Neural cell (in vitro differentiated cells): ENCODE results near the gene SF3B2. TPM values are rescaled to one million over a fixed set of nuclear protein-coding genes. Genes with fewer than 3 reads are reported as not detected.

Experiments used
- H2AFZ ChIP-seq: fragments of 200-600, 300-800 bp; sonication (generic), shearing (Covaris generic); 2 replicates; pipeline ENCODE4 v1.6.0; 2014; ENCODE audit warnings: low read depth, mild to moderate bottlenecking, antibody characterized with exemption, low read length, moderate library complexity
- H3F3A ChIP-seq: fragments of 200-600 bp; shearing (Covaris generic); 2 replicates; pipeline ENCODE4 v1.6.1; 2016; ENCODE audit warnings: mild to moderate bottlenecking, moderate library complexity, mixed read lengths, antibody characterized with exemption, low read length; ENCODE audit not compliant: insufficient read depth, poor library complexity, severe bottlenecking
- H3K27ac ChIP-seq: fragments of 200-600, 300-800 bp; sonication (generic), shearing (Covaris generic); 2 replicates; pipeline ENCODE4 v1.5.1; 2014; ENCODE audit warnings: mild to moderate bottlenecking, low read length, moderate library complexity
- H3K27me3 ChIP-seq: fragments of 300-800, 200-600 bp; sonication (generic), shearing (Covaris generic); 2 replicates; pipeline ENCODE4 v1.6.0; 2014; ENCODE audit warnings: mild to moderate bottlenecking, low read depth, low read length, moderate library complexity; ENCODE audit not compliant: insufficient read depth
- H3K36me3 ChIP-seq: fragments of 300-800, 200-600 bp; sonication (generic), shearing (Covaris generic); 2 replicates; pipeline ENCODE4 v1.5.1; 2014; ENCODE audit warnings: mild to moderate bottlenecking, antibody characterized with exemption, low read length, moderate library complexity; ENCODE audit not compliant: insufficient read depth
- H3K4me2 ChIP-seq: fragments of 300-800, 200-600 bp; sonication (generic), shearing (Covaris generic); 2 replicates; pipeline ENCODE4 v1.6.0; 2014; ENCODE audit warnings: mild to moderate bottlenecking, low read length
- H3K4me3 ChIP-seq: fragments of 300-800, 200-600 bp; sonication (generic), shearing (Covaris generic); 2 replicates; pipeline ENCODE4 v1.5.1; 2014; ENCODE audit warnings: mild to moderate bottlenecking, low read length, moderate library complexity
- H3K79me2 ChIP-seq: fragments of 200-600 bp; shearing (Covaris generic); replicated peaks from 2 replicates; pipeline ENCODE4 v1.6.0; 2014; ENCODE audit warnings: mild to moderate bottlenecking, low read length, moderate library complexity; ENCODE audit not compliant: insufficient read depth
- H3K9ac ChIP-seq: fragments of 300-800, 200-600 bp; sonication (generic), shearing (Covaris generic); 2 replicates; pipeline ENCODE4 v1.6.1; 2016; ENCODE audit warnings: mild to moderate bottlenecking, low read length, mixed read lengths
- H3K9me2 ChIP-seq: fragments of 200-600 bp; shearing (Covaris generic); 2 replicates; pipeline ENCODE4 v1.6.1; 2016; ENCODE audit warnings: mild to moderate bottlenecking, low read length, mixed read lengths; ENCODE audit not compliant: insufficient read depth
- H3K9me3 ChIP-seq: fragments of 200-600, 300-800 bp; sonication (generic), shearing (Covaris generic); 2 replicates; pipeline ENCODE4 v1.6.1; 2016; ENCODE audit warnings: mild to moderate bottlenecking, mixed run types, low read length, moderate library complexity, mixed read lengths
- H4K20me1 ChIP-seq: fragments of 200-600 bp; shearing (Covaris generic); 2 replicates; pipeline ENCODE4 v1.6.1; 2016; ENCODE audit warnings: mild to moderate bottlenecking, mixed run types; ENCODE audit not compliant: insufficient read depth
- EP300 ChIP-seq: fragments of 450-650 bp; conservative IDR thresholded peaks from 2 replicates; pipeline ENCODE4 v1.6.1; 2014; ENCODE audit warnings: antibody characterized with exemption, mild to moderate bottlenecking, moderate library complexity; ENCODE audit not compliant: poor library complexity, severe bottlenecking
- EZH2 ChIP-seq: fragments of 200-600, 300-800 bp; shearing (Covaris generic), sonication (generic); IDR thresholded peaks from 2 replicates; pipeline ENCODE4 v1.6.1; 2014; ENCODE audit warnings: antibody characterized with exemption, low read length, borderline replicate concordance, mild to moderate bottlenecking; ENCODE audit not compliant: insufficient read depth, poor library complexity, severe bottlenecking
- MXI1 ChIP-seq: fragments of 450-650 bp; conservative IDR thresholded peaks from 2 replicates; pipeline ENCODE4 v1.6.1; 2014; ENCODE audit warnings: antibody characterized with exemption, mild to moderate bottlenecking; ENCODE audit not compliant: poor library complexity, severe bottlenecking
- POLR2AphosphoS5 ChIP-seq: IDR thresholded peaks from 2 replicates; pipeline ENCODE4 v1.6.1; 2012
- RAD21 ChIP-seq: fragments of 450-650 bp; conservative IDR thresholded peaks from 2 replicates; pipeline ENCODE4 v1.6.1; 2014; ENCODE audit warnings: antibody characterized with exemption, mild to moderate bottlenecking, moderate library complexity
- REST ChIP-seq: IDR thresholded peaks from 2 replicates; pipeline ENCODE4 v1.6.1; 2012; ENCODE audit warnings: borderline replicate concordance
- SMC3 ChIP-seq: fragments of 450-650 bp; conservative IDR thresholded peaks from 2 replicates; pipeline ENCODE4 v1.6.1; 2014; ENCODE audit warnings: antibody characterized with exemption, mild to moderate bottlenecking, moderate library complexity; ENCODE audit not compliant: poor library complexity
- TAF1 ChIP-seq: IDR thresholded peaks from 2 replicates; pipeline ENCODE4 v1.6.1; 2012; ENCODE audit warnings: low read depth
- polyA plus RNA-seq: library from polyadenylated mRNA; depleted of rRNA; stranded (reverse); fragments of >200 nt; gene quantifications from 2 replicates; pipeline ENCODE4 v1.2.3, GENCODE V29; 2014
- TF ChIP-seq, protein P1 (sequence below): fragments of 450-650 bp; IDR thresholded peaks from 2 replicates; pipeline ENCODE4 v1.5.1; 2014; ENCODE audit warnings: antibody characterized with exemption, mild to moderate bottlenecking, moderate library complexity; ENCODE audit not compliant: poor library complexity, severe bottlenecking

SF3B2 gene
- polyA plus RNA-seq, 1 donor from 2014 or later: 121 TPM

DNA sequence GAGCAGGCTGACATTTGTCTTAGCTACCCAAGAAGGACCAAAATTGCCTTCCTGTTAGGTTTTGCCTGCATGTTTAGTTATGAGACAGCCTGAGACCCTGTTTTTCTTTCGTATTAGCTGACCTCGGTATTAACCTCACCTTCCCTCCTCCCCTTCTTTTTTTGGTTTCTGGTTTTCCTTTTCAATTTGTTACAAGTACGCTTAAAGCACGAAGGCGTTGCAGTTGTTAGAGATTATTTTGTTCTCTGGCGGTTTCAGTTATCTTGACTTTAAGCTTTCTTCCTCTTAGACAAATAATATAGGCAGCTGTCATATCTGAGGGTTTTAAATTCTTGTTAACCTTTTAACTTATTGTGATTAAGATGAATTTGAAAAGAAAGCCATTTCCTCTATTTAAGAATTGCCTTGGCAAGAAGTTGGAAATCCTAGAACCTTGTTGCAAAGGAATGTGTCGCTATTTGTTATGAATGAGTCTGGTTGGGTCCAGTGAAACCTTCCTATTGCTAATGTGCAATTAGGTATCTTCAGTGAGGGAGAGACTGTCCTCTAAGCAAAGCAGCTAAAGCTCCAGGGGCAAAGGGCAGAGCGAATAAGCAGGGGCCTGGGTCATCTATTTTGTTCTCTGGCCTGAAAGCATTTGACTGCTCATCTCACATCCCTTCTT is 63.6 kb downstream of the SF3B2 start:
- H3K9ac ChIP-seq: no peak overlapping the region
- H3K79me2 ChIP-seq: no peaks in the 10 kb centered on the region
- H3K36me3 ChIP-seq: no peaks in the 10 kb centered on the region
- no peak overlapping the region for H3K4me3 ChIP-seq
- TF ChIP-seq MXI1 (no peak), POLR2AphosphoS5 (no peak), EZH2 (no peak), SMC3 (no peak), REST (no peak), EP300 (no peak), RAD21 (no peak), TAF1 (no peak)
- TF ChIP-seq, protein P1, sequence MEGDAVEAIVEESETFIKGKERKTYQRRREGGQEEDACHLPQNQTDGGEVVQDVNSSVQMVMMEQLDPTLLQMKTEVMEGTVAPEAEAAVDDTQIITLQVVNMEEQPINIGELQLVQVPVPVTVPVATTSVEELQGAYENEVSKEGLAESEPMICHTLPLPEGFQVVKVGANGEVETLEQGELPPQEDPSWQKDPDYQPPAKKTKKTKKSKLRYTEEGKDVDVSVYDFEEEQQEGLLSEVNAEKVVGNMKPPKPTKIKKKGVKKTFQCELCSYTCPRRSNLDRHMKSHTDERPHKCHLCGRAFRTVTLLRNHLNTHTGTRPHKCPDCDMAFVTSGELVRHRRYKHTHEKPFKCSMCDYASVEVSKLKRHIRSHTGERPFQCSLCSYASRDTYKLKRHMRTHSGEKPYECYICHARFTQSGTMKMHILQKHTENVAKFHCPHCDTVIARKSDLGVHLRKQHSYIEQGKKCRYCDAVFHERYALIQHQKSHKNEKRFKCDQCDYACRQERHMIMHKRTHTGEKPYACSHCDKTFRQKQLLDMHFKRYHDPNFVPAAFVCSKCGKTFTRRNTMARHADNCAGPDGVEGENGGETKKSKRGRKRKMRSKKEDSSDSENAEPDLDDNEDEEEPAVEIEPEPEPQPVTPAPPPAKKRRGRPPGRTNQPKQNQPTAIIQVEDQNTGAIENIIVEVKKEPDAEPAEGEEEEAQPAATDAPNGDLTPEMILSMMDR: no peak
- H3K27me3 ChIP-seq: no peaks in the 10 kb centered on the region
- H3K27ac ChIP-seq: no peak overlapping the region
- no peak overlapping the region for H2AFZ ChIP-seq
- H4K20me1 ChIP-seq: no peaks in the 10 kb centered on the region
- H3K4me2 ChIP-seq: no peak overlapping the region
- no peaks in the 10 kb centered on the region for H3F3A ChIP-seq
- H3K9me3 ChIP-seq: no peaks in the 10 kb centered on the region
- no peaks in the 10 kb centered on the region for H3K9me2 ChIP-seq

DNA sequence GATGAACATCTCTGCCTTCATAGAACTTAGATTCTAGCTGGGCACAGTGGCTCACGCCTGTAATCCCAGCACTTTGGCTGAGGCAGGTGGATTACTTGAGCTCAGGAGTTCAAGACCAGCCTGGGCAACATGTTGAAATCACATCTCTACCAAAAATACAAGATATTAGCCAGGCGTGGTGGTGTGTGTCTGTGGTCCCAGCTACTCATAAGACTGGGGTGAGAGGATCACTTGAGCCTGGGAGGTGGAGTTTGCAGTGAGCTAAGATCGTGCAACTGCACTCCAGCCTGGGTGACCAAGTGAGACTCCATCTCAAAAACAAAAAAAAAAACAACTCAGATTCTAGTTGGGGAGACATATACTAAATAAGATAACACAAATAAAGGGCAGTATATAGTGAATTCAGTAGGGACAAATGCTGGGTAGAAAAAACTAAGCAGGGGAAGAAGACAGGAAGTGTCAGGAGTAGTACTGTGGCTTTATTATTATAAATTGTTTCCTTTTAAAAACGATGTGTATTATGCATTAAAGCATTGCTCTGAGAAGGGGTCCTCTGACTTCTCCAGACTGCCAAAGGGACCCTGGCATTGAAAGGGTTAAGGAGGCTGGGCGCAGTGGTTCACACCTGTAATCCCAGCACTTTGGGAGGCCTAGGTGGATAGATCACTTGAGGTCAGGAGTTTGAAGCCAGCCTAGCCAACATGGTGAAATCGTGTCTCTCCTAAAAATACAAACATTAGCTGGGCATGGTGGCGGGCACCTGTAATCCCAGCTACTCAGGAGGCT is 64.6 kb downstream of the SF3B2 start:
- H3K9ac ChIP-seq: no peak overlapping the region
- no peak for TF ChIP-seq EZH2
- no peak for TF ChIP-seq RAD21
- no peak for TF ChIP-seq SMC3
- no peak for TF ChIP-seq POLR2AphosphoS5
- TF ChIP-seq REST: no peak
- TF ChIP-seq EP300: no peak
- TF ChIP-seq, protein P1: no peak
- TF ChIP-seq TAF1: no peak
- TF ChIP-seq MXI1: no peak
- H3K27ac ChIP-seq: no peak overlapping the region
- H2AFZ ChIP-seq: no peak overlapping the region
- no peaks in the 10 kb centered on the region for H3K9me2 ChIP-seq
- H3K4me2 ChIP-seq: no peak overlapping the region
- H3K4me3 ChIP-seq: no peak overlapping the region
- H3K27me3 ChIP-seq: no peaks in the 10 kb centered on the region
- H3K79me2 ChIP-seq: no peaks in the 10 kb centered on the region
- H3K36me3 ChIP-seq: no peaks in the 10 kb centered on the region
- no peaks in the 10 kb centered on the region for H4K20me1 ChIP-seq
- no peaks in the 10 kb centered on the region for H3F3A ChIP-seq
- H3K9me3 ChIP-seq: no peaks in the 10 kb centered on the region
